Mucosa of descending colon (tissue), 3 donors: ENCODE results near the gene KSR2. TPM values are rescaled to one million over a fixed set of nuclear protein-coding genes. Genes with fewer than 3 reads are reported as not detected.

ENCODE experiments used
- ATAC-seq: fragments of 200-7000 bp; cut with Tn5 transposase; one replicate; pipeline ENCODE4 v1.9.1; 2020; ENCODE audit warnings: mild to moderate bottlenecking, moderate library complexity
- DNase-seq, 3 donors: peaks; one replicate each; pipeline ENCODE4 v3.0.0-alpha.2; 2020
- H3K36me3 ChIP-seq: fragments of 200-600 bp; one replicate; pipeline ENCODE4 v1.8.0; 2021; ENCODE audit warnings: low read depth, mild to moderate bottlenecking
- H3K4me1 ChIP-seq: fragments of 200-600 bp; one replicate; pipeline ENCODE4 v1.8.0; 2021; ENCODE audit warnings: low read depth, mild to moderate bottlenecking
- H3K4me3 ChIP-seq: fragments of 200-600 bp; one replicate; pipeline ENCODE4 v1.8.0; 2021; ENCODE audit warnings: mild to moderate bottlenecking
- H3K9me3 ChIP-seq: fragments of 200-600 bp; one replicate; pipeline ENCODE4 v1.8.0; 2021; ENCODE audit warnings: mild to moderate bottlenecking
- CTCF ChIP-seq: fragments of 200-600 bp; IDR thresholded peaks from one replicate; pipeline ENCODE4 v1.8.0; 2022; ENCODE audit warnings: antibody characterized with exemption, mild to moderate bottlenecking
- intact Hi-C, 2 donors: fragments of 100-400 bp; cut with DNase I in 1 of 2; cut with micrococcal nuclease in 1 of 2; formaldehyde crosslinking; loops; one replicate each; pipeline versions ENCODE4 v1.11.0 to v1.11.1; 2022; cut with DNase I, micrococcal nuclease
- total RNA-seq, 3 donors: library from RNA; stranded (reverse); fragmentation: NEBNext Ultra II Directional in 2 of 3; extraction: Animal tissue kit (Norgen Biotek cat#: 25700) in 2 of 3; gene quantifications; one replicate each; pipeline versions ENCODE4 v1.2.1 to v1.2.4, GENCODE V29; 2021 to 2023
- donor health status: DM: no; HTN: no; CAD: no; lungs with moderate emphysema.
- donor health status: DM: no; HTN: no; CAD: no.
- donor health status: DM: no; HTN: yes; CAD: no.

KSR2 gene
- total RNA-seq, 3 donors from 2014 or later: 1.4 to 2.8 (median 2.5) TPM

GRCh38 chr12:117403586-117404139 is 565.1 kb downstream of the KSR2 start:
- H3K4me3 ChIP-seq: no peak overlapping the region
- ATAC-seq (no peak), DNase-seq (no peak)
- no peak for TF ChIP-seq CTCF
- H3K4me1 ChIP-seq: no peaks in the 10 kb centered on the region
- intact Hi-C loops: no loop called here
- no peaks in the 10 kb centered on the region for H3K9me3 ChIP-seq
- no peaks in the 10 kb centered on the region for H3K36me3 ChIP-seq

Other genes with a start within 250 kb of the KSR2 start
- 10 to 100 TPM in 2 of 3 donors, 1 to 10 TPM in 1; 9.8 to 14.7 (median 14.0) TPM for gene RFC5, start 47.7 kb upstream of the KSR2 start, total RNA-seq
- gene WSB2, start 92.2 kb upstream of the KSR2 start, total RNA-seq: 100 to 1,000 TPM; 103 to 159 (median 119) TPM
- gene VSIG10, start 135.0 kb upstream of the KSR2 start, total RNA-seq: 100 to 1,000 TPM in 1 of 3 donors, 10 to 100 TPM in 2; 56.2 to 131 (median 68.7) TPM
- gene PEBP1, start 167.1 kb upstream of the KSR2 start, total RNA-seq: 100 to 1,000 TPM; 122 to 212 (median 189) TPM